HG03196 (cell line): ENCODE measurements around the gene FOXRED1.

Experiments used
- ATAC-seq: cut with Tn5 transposase; IDR thresholded peaks from one replicate; pipeline ENCODE4 v1.9.1; 2021; ENCODE audit not compliant: unreplicated experiment

FOXRED1 gene

DNA sequence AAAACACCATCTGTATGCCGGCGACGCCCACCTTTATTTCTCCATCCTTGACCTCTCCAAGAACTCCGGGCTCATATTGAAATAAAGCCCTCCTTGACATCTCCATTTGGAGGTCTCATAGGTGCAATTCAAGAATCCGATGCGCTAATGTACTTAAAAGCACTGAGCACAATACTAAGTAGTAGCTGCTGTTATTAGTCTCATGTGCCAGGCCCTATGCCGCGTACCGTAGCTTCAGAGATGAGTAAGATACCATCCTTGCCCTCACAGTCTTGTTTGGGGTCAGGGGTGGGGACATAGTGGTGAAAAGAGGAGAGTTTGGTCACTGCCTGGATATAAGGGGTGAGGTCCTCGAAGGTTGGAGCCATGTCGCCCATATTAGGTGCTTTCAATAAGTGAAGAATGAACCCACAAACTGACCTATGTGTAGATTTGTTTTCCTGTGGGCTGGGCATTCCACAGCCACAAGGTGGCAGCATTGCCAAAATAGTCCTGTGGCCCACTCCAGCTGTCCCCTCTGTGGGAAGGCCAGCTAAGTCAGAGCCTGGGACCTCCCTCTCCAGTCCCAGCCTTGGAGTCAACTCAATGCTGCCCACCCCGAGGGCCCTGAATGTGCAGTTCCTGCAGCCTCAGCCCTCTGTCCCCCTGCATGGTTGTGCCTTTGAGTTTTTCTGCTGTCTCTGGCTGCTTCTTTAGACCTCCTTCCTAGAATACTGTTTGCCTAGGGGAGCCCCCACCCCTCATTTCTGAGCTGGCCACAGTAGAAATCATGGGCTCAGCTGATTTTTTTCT is 41.4 kb downstream of the FOXRED1 start:
- peak; percentile 46 for ATAC-seq

- no peak for ATAC-seq
Observed at GRCh38 chr11:126310992-126311310, 42.0 kb downstream of the FOXRED1 start.

- ATAC-seq, result peak; percentile 65
Observed at GRCh38 chr11:126311401-126312291, 42.7 kb downstream of the FOXRED1 start.

- no peak for ATAC-seq
Observed at GRCh38 chr11:126312961-126313360, 44.0 kb downstream of the FOXRED1 start.

GRCh38 chr11:126313826-126314225 is 44.9 kb downstream of the FOXRED1 start:
- no peak for ATAC-seq

DNA sequence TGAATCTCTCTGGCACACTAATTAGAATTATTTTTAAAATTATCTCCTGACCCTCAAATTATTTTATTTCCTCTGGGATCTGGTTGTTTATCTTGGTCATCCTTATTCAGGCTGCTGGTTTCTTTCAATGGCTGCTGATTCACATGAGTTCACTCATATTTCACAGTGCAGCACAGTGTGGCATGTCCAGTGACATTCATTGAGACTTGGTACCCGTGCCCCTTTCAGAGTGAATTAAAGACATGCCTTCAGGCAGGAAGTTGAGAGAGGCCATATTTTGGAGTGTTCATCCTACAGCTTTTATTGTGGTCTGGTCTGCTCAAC is 48.4 kb downstream of the FOXRED1 start:
- ATAC-seq, result no peak

DNA sequence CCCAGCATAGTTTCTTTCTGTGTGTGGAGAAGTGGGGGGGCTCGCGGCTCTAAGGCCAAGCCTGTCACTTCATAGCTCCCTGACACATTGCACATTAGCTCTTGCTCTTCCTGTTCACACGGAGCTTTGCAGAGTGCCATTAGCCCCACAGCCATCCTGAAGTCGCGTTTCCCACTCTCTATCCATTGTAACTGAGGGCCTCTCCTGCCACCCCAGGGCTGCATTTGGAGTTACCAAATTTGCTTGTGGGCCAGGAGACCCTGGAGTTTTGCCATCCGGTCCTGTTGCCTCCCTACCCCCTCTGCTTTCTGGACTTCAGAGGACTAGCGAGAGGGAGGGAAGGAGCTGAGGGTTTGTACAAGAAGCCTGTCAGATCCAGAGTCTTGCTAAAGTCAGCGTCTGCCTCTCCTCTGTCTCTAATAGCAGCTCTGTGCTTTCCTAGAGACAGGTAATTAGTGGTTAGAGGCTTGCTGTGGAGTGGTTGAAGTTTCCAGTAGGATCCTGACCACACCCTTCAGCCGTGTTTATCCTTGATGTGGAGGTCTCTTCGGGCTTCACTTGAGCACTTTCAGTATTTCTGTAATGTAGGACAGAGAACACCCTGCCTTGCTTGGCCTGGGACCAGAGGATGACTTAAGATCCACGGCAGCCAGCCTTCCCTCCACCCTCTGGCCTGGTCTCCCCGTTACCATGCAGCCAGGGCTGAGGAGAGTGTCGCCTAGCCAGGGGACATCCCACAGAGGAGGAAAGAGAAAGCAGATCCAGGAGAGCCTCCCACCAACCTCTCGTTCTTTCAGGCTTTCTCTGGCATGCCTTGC is 49.0 kb downstream of the FOXRED1 start:
- peak; percentile 42 for ATAC-seq

GRCh38 chr11:126318574-126319373 is 49.8 kb downstream of the FOXRED1 start:
- peak; percentile 86 for ATAC-seq

- no peak for ATAC-seq
Observed at GRCh38 chr11:126319374-126319740, 50.4 kb downstream of the FOXRED1 start.

GRCh38 chr11:126322996-126323395 is 54.0 kb downstream of the FOXRED1 start:
- ATAC-seq, result no peak

DNA sequence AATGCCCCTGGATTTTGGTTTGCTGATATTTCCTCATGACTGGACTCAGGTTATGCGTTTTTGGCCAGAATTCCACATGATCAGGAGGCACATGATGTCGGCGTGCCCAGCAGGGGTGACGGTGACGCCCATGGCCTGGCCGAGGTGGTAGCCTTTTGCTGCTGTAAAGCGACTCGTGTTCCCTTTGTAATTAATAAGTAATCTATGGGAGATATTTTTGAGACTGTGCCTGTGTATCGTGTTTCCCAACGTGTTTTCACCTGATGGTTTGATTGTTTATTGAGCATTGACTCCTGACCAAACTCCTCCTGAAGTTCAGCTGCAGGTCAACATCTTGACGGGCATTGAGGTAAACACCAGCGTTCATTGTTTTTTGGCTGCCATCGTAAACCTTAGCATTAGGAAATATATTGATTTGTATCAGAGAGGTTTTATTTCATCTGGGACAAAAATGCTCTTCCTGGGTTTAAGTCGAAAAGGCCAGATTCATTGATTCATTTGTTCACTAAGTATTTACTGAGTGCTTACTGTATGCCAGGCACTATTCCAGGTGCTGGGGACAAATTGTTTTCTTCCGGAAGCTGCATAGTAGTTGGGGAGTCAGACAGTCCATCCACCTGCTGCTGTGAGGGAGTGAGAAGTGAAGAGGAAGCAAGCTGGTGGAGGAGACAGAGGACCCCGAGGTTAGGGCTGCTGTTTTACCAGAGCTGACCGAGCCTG is 58.5 kb downstream of the FOXRED1 start:
- ATAC-seq, result no peak
